ENCODE data around the gene UQCR11.
"Not testable (repeated sequence)": the region's sequence is repeated elsewhere in the genome, so short reads cannot be mapped to it uniquely, and the experiment has no call there.

The UQCR11 gene

DNA sequence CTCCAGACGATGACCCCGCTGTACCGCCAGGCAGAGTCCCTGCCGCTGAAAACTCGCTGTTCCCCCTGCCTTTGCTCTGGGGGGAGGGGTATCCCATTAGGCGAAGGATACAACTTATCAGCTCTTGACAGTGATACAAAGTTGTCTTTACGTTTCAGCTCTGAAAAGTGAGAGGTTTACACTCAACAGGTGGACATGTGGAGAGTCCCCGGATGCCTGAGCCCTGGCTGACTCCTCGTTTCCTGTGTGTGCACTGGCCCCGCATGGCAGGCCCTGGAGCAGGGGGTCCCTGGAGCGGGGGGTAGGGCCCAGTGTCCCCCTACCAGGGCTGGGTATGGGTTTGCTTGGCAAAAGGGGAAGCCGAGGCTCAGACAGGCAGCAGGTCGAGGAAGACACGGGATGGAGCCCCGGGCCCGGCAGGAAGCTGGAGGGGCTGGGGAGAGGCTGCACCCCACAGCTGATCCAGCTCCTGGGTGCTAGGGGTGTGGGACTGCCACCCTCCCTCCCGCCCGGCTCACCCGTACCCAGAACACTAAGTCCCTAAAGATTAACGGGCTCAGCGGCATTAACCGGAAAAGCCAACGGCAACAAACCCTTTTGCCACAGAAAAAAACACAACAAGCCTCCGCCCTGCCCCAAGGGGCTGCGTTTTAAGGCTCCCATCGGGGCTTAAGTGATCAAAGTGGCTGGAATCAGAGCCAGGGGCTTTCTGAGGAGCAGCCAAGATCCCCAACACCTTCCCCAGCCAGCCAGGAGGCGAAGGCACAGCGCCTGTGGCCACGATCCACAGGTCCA lies 41.6 kb upstream of the UQCR11 start:
- no peak overlapping the region for H3K4me3 ChIP-seq (ENCODE audit: low read depth, low read length)
- TF ChIP-seq, protein P1, sequence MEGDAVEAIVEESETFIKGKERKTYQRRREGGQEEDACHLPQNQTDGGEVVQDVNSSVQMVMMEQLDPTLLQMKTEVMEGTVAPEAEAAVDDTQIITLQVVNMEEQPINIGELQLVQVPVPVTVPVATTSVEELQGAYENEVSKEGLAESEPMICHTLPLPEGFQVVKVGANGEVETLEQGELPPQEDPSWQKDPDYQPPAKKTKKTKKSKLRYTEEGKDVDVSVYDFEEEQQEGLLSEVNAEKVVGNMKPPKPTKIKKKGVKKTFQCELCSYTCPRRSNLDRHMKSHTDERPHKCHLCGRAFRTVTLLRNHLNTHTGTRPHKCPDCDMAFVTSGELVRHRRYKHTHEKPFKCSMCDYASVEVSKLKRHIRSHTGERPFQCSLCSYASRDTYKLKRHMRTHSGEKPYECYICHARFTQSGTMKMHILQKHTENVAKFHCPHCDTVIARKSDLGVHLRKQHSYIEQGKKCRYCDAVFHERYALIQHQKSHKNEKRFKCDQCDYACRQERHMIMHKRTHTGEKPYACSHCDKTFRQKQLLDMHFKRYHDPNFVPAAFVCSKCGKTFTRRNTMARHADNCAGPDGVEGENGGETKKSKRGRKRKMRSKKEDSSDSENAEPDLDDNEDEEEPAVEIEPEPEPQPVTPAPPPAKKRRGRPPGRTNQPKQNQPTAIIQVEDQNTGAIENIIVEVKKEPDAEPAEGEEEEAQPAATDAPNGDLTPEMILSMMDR (conservative IDR thresholded peaks at IDR 0.05; ENCODE audit: low read depth, low read length): no peak
- DNase-seq (ENCODE audit: low read depth): no peak

DNA sequence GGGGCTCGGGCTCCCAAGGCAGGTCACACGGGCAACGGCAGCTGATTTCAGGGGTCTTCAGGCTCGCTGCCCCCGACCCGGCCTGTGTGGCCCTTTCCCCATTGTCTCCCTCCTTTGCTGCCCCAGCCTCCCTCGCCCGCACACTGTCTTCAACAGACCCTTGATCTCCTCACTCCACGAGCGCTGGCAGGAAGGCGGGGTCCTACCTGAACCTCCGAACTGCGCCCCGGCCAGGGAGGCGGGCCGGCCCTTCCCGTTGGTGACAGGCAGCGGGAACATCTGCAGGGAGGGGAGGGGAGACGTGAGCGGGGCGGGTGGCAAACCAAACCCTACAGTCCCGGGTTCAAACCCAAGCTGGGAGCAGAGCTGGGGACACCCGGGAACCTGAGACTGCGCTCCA lies 40.9 kb upstream of the UQCR11 start:
- TF ChIP-seq, protein P1 (conservative IDR thresholded peaks at IDR 0.05; ENCODE audit: low read depth, low read length): no peak
- H3K4me3 ChIP-seq (ENCODE audit: low read depth, low read length): no peak overlapping the region
- no peak for DNase-seq (ENCODE audit: low read depth)

DNA sequence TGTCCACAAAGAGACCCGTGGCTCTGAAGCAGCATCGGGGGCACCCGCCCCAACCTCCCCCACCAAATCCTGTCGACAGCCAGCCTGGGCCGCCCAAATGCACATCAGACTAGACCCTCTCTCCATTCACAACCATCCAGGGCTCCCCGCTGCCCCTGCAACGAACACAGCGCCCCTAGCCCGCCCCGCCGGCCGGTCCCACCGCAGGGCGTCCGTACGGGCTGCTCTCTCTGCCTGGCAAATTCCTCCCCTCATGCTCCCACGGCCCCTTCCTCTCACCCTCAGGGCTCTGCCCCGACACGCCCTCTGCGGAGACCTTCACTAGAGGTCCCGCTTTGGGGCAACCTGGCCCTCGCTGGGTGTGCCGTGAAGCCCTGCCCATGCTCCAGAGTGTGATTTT lies 40.0 kb upstream of the UQCR11 start:
- DNase-seq (ENCODE audit: low read depth): no peak
- TF ChIP-seq, protein P1 (conservative IDR thresholded peaks at IDR 0.05; ENCODE audit: low read depth, low read length): no peak
- no peak overlapping the region for H3K4me3 ChIP-seq (ENCODE audit: low read depth, low read length)

DNA sequence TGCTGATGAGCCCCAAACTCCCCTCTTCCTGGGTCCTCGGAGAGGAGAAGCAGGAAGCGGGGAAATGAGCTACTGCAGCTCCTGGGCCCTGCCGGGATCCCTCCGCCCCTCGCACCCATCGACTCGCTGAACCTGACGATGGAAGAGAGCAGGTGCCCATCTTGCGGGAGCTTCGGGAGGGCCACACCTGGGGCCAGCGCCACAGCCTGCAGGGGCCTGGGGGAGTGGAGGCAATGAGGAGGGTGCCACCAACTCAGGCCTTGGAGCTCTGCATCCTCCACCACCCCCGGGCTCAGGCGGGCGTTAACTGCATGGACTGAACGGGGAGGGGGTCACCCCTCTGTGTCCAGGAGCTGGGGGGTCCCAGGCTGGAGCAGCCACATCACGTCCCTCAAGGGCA lies 38.8 kb upstream of the UQCR11 start:
- TF ChIP-seq, protein P1 (conservative IDR thresholded peaks at IDR 0.05; ENCODE audit: low read depth, low read length): no peak
- DNase-seq (ENCODE audit: low read depth): no peak
- no peak overlapping the region for H3K4me3 ChIP-seq (ENCODE audit: low read depth, low read length)

DNA sequence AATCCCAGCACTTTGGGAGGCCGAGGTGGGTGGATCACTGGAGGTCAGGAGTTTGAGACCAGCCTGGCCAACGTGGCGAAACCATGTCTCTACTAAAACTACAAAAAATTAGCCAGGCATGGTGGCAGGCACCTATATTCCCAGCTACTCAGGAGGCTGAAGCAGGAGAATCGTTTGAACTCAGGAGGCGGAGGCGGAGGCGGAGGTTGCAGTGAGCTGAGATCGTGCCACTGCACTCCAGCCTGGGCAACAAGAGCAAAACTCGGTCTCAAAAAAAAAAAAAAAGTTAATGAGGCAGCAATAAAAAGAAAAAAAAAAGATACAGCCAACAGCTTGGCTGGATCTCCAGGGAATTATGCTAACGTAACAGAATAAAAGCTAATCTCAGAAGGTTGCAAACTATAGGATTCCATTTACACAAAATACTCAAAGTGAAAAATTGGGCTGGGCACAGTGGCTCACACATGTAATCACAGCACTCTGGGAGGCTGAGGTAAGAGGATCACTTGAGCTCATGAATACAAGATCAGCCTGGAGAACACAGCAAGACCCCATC lies 35.7 kb upstream of the UQCR11 start:
- DNase-seq (ENCODE audit: low read depth); H3K4me3 ChIP-seq (ENCODE audit: low read depth, low read length): not testable (repeated sequence)

DNA sequence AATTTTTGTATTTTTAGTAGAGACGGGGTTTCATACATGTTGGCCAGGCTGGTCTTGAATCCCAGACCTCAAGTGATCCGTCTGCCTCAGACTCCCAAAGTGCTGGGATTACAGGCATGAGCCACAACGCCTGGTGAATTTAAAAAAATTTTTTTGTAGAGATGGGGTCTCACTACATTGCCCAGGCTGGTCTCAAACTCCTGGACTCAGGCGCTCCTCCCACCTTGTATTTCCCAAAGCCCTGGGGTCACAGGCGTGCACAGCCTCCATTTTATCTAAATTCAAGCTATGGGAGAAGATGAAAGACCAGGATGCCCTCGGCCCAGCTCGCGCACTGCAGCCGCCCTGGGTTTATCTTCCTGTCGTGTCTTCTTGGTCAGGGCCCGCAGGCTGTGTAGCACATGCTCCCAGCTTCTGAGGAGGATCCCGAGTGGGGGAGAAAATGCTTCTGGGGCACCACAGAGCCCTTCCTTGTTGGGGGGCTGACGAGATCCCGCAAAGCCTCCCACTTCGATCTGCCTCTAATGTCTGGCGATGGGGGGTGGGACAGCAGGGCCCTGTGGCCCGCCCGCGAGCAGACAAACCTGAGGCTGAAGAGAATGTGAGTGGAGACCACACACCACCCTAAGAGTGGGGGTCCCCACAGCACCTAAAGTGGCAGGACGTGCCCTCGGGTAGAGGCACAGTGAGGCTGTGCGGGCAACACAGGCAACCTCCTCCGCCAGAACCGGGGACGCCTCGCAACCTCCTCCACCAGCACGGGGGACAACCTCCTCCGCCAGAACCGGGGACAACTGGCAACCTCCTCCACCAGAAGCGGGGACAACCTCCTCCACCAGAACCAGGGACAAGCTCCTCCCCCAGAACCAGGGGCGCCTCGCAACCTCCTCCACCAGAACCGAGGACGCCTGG lies 31.3 kb upstream of the UQCR11 start:
- DNase-seq (ENCODE audit: low read depth): no peak
- TF ChIP-seq, protein P1 (conservative IDR thresholded peaks at IDR 0.05; ENCODE audit: low read depth, low read length): no peak
- H3K4me3 ChIP-seq (ENCODE audit: low read depth, low read length): no peak overlapping the region

DNA sequence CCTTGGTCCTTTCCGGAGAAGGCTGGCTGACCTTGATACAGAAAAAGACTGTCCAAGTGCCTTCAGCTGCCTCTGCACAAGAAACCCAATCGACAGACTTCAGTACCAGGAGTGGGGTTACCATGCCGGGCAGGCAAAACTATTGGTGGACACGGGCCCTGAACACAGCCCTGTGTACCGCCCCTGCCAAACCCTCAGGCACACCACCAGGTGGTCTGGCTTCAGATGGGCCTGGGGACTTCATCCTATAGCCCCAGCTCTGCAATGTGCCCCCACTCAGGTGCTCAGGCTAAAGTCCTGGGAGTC lies 29.6 kb upstream of the UQCR11 start:
- TF ChIP-seq, protein P1 (conservative IDR thresholded peaks at IDR 0.05; ENCODE audit: low read depth, low read length): no peak
- no peak for DNase-seq (ENCODE audit: low read depth)
- no peak overlapping the region for H3K4me3 ChIP-seq (ENCODE audit: low read depth, low read length)

All from choroid plexus epithelial cell (primary cell).